RCC 7860 (cell line): ENCODE results near the gene GMDS.
"Not testable (repeated sequence)": the region's sequence is repeated elsewhere in the genome, so short reads cannot be mapped to it uniquely, and the experiment has no call there.

Experiments used
- DNase-seq: peaks from one replicate; pipeline ENCODE4 v3.0.0-alpha.2; 2015; ENCODE audit warnings: low spot score
- FAIRE-seq: peaks from 2 replicates; lab custom pipeline; 2012; peaks lifted over from hg19 to GRCh38; lab: Jason Lieb, UNC

The GMDS gene

DNA sequence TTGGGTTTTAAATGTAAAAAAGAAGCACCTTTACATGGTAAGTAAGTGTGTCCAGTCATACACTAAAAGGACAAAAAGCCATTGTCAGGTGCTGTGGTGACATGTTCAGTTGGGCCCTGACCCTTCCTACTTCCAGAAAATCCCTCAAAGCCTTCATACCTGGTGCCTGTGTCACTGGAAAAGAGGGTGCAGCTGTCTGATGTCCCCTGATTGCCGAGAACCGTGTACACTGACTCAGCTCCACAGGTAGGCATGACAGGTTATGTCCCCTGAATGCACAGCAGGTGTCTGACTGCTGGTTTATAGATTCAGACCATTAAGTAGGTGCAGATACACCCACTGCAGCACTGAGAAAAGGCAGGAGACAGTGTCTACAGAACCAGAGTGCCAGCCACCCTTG lies 536.6 kb downstream of the GMDS start:
- no peak for DNase-seq
- FAIRE-seq = no peak

DNA sequence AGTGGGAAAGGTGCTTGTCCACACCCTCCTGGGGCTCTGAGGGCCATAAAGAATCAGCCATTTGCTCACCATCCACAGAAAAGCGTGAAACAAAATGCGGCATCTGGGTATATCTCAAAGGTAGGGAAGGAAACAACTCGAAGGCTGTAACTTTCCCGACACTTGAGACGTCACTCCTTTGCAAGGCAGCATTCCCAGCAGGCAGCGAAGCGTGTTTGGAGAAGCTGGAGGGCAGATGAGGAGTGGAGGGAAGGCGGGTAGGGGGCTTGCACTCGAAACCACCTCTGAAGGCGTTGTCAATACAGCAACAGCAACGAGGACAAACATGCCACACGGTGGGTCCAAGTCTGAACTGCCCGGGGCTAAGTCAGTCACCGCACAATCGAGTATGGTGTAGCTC lies 537.3 kb downstream of the GMDS start:
- FAIRE-seq (no peak), DNase-seq (no peak)

DNA sequence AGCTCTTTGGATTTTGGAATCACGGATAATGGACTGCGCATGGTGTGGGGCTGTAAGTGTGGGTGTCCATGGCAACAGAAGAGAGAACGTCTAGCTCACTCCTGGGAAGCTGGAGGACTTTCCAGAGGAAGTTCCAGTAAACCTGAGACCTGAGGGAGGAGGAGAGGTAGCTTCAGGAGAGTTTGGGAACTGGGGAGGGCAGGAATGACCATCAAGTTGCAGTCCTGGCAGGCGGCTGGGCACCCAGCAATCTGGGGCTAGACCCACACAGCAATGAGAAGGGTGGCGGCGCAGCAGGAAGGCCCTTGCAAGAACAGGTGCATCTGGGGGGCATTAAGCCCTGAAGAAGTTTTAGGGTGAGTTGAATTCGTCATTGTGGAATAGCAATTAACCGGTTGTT lies 539.8 kb downstream of the GMDS start:
- FAIRE-seq (no peak), DNase-seq (no peak)

DNA sequence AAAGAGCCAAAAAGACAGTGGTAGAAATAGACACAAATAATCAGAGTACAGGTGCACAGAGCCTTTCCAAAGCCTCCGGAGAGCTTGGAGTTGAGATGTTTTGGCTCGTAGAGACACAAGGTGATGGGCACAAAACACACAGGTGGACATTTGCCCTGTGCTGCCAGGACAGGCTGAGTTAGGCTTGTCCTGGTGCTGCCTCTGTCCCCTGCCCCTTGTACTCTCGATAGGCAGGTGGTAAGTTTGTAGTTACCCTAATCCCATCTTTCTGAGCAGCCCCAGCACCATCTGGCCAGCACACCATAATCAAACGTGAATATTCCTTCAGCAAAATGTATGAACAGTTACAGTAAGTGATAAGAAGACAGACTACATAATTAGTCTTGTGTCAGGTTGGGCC lies 540.2 kb downstream of the GMDS start:
- no peak for FAIRE-seq
- DNase-seq = no peak

DNA sequence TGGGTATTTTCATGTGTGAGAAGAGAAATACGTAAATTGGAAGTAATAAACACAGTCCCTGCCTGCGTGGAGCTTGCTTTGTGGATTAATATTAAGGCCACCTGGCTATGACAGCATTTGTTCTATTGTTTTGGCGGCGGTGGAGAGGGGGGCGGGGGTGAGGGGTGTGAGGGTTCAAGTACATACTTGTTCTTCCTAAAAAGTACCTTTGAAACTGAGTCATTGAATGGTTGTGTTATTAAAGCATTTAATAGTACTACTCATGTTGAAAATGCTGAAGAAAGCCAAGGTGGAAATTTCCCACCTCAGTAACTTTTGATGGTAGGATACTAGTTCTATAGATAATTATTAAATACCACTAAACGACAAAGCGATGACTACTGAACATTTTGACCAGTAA lies 540.7 kb downstream of the GMDS start:
- FAIRE-seq = no peak
- no peak for DNase-seq

DNA sequence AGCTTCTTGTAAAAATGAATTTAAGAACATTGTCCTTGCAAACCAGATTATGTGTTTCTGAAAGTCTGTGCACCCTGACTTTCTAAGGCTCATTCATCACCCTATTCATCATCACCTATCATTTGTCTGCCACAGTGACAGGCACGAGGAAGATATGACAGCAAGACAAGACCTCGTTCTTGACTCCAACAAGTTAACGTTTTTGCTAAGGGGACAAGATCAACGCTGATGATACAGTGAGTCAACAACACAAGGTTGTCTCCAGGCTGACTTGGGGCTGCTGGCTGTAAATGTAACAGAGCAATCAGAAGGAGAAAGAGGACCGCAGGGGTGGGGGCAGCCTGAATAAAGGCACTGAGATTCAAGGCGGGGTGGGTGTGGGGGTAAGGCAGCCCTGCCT lies 541.5 kb downstream of the GMDS start:
- no peak for FAIRE-seq
- no peak for DNase-seq

DNA sequence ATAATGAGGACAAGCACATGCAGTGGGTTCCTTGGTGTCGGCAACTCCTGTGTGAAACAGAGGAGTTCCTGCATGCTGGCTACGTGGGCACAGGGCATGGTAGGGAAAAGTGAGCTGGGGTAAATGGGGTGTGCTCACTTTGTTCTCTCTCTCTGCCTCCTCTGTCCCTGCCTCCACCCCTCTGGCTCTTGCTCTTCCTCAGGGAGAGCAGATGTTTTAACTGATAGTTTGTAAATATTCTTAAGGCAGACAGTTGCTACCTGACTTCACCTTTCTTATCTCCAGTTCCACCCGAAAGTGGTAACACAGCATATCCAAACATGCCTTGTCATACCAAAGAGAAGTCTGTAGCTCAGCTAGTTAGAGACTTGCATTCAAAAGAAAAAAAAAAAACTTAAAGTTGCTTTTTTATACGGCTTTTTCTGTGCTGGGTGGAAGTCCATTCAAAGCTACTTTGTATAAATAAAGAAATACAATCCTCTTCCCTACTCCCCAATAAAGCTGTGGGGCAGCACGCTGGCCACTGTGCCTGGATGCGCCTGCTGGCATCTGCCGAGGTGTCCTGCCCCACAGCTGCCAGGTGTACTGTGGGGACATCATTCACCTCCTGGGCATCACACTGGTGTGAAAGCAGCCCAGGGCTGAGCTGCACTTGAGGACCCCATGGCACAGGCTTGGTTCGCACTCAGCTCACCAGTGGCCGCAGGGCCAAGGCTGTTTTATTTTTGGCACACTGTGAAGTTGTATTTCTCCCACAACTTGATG lies 542.1 kb downstream of the GMDS start:
- FAIRE-seq (no peak), DNase-seq (no peak)

DNA sequence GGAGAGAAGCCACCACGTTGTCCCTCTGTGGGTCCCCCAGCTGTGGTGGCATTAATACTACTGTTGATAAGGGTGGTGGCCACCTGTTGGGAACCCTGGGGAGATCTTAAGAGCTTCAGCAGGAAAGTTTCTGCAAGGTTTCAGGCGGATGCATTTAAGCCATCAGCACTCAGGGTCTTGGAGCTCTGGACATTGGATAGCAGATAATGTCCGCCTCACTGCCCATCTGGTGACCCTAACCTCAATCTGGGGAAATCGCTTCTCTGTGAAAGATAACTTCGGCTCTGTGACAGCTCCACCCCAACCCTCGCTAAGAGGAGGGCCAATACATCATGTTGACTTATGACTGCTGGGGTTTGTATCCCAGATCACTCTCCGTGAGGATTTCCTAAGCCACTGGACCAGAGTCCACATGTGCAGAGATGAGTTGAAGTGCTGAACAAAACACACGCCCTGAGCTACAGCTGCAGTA lies 542.8 kb downstream of the GMDS start:
- DNase-seq = no peak
- FAIRE-seq = no peak

DNA sequence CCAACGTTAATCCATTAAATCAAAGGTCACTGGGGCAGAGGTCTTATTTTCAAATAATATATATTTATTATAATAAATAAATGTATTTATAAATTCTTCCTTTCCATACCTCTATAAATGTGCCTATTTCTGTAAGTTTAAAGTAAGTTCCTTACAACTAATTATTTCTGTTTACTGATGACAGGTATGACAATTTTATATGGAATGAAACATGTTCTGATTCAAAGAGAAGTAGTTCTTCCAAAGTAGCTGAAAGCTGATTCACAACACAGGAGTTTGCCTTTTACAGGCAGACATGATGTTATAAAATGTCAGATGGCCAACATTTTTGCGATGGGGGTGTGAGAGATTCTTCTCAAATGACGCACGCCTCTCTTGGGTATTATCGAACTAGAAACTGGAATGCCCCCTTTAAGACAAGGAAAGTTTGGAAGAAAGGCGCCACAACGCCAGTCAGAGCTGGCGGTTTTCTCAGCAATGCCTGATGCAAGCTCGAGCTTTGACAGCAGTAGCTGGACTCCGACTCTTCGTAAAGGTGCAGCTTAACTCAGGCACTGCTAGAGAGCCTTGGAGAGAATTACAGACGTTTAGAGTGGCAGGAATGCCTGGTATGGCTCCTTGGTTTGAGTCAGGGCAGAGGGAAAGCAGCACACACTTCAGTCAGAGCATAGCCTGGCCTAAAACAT lies 543.6 kb downstream of the GMDS start:
- no peak for FAIRE-seq
- no peak for DNase-seq

DNA sequence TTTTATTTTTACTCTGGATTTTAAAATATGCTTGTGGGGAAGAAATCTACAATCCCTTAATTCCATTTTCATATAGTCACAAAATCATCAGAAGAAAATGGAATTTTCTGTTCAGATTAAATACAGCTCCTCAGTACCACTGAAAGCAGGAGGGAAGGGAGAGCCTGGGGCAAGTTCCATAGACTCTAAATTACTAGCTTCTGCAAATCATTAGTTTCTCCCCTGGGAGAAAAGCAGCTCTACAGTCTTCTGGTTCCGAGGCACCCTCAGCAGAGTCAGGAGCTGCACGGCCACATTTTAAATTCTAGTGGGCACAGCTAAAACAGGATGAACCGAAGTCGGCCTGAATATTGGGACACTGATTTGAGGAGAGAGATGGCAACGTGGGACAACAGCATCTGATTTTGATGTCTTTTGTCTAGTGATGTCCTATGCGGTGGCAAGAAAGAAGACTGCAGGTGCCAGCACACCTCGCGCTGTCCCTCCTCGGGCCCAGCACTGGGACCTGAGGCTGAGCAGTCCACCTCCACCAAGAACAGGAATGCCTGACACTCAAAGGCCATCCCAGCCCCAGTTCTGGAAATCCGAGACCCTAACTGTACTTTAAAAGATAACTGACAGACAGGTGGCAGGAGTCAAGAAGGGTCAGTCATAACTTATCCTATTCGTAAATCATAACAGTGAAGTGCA lies 545.0 kb downstream of the GMDS start:
- FAIRE-seq (no peak), DNase-seq (no peak)

DNA sequence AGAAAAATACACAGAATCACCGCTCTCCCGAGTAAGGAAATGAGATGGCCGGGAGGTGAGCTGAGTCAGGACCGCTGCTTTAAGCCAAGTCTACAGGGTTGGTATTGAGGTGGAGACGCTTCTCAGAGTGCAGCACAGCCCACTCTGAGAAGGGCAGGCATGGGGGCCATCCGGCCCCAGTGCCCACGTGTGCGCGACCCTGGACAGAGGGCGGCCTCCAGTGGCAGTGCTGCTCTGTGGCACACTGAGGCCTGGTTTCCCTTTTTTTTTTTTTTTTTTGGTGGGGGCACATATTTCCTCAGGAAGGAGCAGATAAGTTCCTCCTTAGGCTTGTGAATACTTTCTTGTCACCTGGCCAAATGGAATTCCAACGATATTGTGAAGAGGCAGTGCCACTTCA lies 546.9 kb downstream of the GMDS start:
- no peak for FAIRE-seq
- no peak for DNase-seq

DNA sequence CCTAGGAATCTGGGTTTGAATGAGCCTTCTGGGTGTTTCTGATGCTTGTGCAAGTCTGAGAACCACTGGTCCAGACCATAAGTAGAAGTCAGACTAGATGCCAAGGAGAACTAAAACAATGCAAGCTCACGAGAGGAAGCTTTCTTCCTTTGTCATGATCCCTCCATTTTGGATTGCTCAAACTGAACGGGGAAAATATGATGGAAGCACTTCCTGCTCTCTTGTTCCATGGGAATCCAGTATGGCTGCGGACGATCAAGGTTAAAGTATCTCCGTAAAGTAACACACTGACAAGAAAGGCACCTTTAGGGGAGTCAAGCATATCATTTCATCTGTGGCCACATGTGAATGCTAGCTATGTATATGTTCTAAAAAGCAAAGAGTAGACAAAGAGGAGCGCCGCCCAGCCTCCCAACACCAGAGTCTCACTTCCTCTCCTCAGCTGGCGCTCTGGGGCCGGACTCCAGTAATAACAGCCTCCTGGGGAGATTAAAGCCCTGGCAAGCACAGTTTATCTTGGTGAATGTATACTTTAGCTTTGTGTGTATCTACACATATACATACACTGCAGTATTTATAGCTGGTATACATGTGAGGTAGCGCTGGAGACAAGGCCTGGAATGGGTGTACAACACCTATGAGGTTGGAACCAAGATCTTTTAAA lies 547.6 kb downstream of the GMDS start:
- no peak for DNase-seq
- no peak for FAIRE-seq

DNA sequence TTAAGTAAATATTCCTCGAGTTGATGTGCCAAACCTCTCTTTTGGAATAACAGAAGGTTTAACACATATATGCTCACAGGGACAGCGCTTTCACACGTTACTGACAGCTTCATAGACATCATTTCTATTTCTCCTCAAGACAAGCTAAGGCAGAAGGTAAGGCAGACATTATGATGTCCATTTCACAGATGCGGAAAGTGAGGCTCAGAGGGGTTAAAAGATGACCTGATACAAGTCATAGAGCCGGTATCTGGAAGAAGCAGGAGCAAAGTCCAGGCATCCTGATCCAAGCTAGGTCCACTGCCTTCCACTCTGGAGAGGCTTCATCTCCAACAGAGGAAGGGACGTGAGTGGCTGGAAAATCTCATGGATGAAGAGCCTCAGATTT lies 548.9 kb downstream of the GMDS start:
- DNase-seq (no peak), FAIRE-seq (no peak)

DNA sequence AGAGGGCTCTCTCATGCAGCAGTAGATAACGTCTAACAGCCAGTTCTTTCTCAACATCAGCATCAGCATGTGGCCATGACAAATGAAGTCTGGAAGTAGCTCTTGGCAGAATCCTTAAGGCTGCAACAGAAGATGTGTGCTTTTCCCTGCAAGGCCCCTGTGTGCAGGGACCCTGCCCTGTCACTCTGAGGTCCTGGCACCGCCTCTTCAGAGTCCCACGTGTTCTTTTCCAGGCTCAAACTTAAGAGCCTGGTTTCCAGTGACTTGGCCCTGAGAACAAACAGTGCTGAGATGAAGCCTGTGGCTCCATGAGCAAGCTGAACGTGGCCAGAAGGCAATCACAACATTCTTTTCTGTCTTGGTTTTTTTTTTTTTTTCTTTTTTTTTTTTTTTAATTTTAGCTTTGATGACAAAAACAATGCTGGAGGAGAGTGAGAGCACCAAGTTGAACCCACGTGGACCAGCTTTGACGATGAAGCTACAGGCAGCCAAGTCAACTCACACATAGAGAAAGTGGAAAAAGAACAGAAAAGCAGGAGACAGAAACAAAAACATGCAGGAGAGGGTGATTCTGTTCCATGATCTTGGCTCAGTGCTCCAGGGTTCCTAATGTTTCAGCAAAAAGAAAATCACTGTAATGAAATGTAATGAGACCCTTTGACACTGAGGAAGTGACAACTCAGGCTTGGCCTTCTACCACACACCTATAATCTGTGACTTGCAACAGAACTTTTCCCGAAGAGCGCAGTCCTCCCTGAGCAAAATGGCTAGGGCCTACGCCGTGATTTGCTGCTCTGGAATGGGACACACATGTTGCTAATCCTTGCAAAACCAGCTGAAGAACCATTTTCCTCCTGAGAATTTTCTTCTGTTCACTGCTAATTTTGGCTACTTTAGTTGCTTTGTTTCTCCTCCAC lies 549.6 kb downstream of the GMDS start:
- FAIRE-seq (no peak), DNase-seq (no peak)

DNA sequence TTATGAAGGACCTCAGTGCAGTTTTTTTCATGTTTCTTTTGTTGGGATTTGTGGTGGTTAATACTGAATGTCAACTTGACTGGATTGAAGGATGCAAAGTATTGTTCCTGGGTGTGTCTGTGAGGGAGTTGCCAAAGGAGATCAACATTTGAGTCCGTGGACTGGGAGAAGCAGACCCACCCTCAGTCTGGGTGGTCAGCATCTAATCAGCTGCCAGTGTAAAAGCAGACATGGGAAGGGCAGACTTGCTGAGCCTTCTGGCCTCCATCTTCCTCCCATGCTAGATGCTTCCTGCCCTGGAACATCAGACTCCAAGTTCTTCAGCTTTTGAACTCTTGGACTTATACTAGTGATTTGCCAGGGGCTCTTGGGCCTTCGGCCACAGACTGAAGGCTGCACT lies 553.6 kb downstream of the GMDS start:
- FAIRE-seq, DNase-seq: not testable (repeated sequence)

DNA sequence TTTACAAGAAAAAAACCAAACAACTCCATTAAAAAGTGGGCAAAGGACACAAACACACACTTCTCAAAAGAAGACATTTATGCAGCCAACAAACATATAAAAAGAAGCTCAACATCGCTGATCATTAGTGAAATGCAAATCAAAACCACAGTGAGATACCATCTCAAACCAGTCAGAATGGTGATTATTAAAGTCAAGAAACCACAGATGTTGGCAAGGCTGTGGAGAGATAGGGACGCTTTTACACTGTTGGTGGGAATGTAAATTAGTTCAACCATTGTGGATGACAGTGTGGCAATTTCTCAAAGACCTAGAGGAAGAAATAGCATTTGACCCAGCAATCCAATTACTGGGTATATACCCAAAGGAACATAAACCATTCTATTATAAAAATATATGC lies 554.7 kb downstream of the GMDS start:
- not testable (repeated sequence) for FAIRE-seq, DNase-seq

DNA sequence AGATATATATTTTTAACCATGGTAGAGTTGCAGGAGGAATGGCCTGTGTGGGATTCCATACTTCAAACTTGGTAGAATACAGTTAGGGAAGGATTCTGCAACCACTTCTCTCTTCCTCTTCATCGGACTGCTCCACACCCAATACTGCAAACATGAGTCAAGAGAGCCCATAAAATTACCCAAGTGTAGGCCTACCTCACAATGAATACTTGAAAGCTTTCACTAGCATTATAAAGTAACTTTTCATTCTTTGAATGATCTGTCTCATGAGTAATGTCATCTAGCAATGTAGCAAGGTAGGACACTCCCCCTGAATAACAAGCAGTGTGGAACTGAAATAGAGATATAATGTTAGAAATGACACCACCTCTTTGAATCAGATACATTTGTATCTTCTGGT lies 556.3 kb downstream of the GMDS start:
- DNase-seq = no peak
- FAIRE-seq = no peak

DNA sequence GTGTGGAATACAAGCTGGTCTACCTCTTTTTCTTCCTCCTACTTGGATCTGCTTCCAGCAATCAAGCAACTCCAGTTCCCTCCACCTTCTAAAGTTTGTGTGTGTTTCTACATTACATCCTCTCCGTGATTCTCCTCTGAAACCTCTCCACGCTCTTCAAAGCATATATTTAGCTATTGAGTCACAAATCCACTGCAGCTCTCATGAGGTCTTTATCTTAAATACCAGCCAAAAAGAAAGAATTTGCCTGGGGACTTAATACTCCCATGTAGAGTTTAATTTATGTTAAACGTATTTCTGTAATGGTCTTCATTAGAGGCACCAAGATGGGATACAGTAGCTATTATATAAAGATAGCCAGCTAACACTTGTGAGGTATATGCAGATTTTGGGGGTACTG lies 557.0 kb downstream of the GMDS start:
- no peak for FAIRE-seq
- no peak for DNase-seq

DNA sequence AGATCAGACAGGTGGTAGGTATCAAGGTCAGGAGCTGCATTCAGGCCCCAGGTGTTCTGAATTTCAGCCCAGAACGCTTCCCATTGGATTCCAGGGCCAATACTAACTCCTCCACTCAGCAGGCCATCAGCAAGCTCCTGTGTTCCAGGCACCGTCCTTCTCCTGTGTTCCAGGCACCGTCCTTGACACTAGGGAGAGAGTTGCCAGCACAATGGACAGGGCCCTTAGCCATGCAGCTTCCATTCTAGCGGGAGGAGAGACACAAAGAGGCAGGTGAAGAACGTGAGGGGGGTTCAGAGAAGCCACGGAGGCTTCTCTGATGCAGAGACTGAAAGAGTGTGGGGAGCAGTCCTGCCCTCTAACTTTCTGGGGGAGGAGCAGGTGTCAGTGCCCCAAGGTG lies 558.0 kb downstream of the GMDS start:
- DNase-seq (no peak), FAIRE-seq (no peak)
